Measurements from ENCODE around the gene ADAMTS2.

DNA sequence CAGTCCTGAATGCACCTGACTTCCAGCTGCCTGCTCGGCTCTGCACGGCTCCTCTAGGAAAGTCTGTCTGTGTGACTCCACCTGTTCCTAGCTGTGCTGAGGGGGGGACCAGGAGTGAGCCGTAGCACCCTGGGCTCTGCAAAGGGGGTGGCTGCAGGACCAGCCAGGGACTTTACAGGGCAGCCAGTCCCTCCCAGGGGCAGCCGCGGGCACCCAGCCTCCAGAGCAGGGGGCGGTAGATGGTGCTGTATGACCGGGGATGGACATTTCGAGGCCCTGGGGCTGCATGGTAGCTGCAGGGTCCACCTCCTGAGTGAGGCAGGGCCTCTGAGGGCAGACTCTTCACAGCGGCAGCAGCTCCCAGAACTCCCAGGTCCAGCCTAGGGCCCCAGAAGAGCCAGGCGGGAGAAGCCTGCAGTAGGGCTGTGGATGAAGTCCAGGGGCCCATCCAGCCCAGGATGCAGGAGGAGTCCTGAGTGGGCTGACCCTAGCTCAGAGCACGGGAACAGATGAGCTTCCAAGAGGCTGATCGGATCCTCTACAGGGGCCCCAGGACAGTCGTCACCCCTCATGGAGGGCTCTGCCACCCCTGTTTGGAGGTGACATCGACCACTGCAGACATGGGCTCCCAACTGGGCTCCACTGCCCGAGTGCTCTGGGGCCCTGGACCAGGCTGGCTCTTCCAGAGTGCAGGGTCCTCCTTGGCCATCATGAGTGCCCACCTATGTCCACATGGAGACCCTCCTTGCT, 179.7 kb downstream of the ADAMTS2 start:
- TF ChIP-seq, protein P1, sequence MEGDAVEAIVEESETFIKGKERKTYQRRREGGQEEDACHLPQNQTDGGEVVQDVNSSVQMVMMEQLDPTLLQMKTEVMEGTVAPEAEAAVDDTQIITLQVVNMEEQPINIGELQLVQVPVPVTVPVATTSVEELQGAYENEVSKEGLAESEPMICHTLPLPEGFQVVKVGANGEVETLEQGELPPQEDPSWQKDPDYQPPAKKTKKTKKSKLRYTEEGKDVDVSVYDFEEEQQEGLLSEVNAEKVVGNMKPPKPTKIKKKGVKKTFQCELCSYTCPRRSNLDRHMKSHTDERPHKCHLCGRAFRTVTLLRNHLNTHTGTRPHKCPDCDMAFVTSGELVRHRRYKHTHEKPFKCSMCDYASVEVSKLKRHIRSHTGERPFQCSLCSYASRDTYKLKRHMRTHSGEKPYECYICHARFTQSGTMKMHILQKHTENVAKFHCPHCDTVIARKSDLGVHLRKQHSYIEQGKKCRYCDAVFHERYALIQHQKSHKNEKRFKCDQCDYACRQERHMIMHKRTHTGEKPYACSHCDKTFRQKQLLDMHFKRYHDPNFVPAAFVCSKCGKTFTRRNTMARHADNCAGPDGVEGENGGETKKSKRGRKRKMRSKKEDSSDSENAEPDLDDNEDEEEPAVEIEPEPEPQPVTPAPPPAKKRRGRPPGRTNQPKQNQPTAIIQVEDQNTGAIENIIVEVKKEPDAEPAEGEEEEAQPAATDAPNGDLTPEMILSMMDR (IDR thresholded peaks at IDR 0.05), result no peak
- TF ChIP-seq EZH2phosphoT487 (IDR thresholded peaks at IDR 0.05), result no peak

Measured in neural progenitor cell (in vitro differentiated cells).